ENCODE data around the gene ARHGEF11. TPM values are rescaled to one million over a fixed set of nuclear protein-coding genes. Genes with fewer than 3 reads are reported as not detected.

Gene ARHGEF11
- total RNA-seq, 4 donors from 2014 or later = 36.5 to 54.2 (median 41.2) TPM

DNA sequence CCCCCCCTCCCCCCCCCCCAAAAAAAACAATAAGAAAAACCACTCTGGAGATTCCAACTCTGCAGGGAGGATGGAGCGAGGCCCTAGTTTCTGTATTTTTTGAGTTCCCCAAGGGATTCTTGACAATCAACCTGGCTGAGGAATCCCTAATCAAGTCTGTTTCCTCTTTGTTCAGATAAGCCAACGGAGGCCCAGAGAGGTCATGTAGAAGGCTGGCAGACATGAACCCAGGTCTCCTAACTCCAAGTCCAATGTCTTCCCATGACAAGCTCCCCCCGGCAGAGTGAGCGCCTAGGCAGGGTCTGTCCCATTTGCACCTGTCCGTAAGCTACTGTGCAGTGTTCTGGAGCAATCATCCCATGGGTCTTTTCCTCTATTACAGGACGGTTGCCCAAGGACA, 85.6 kb downstream of the ARHGEF11 start:
- Histone ChIP-seq H3K36me3 (peaks cover 70 to 100% (median 93%) of the 10 kb centered on the region in 4 donors), H3K27me3 (no peaks in the 10 kb centered on the region), H3K4me3 (no peak overlapping the region), H3K27ac (replicated peaks in 1 of 4) (no peak overlapping the region), H3K9me3 (no peaks in the 10 kb centered on the region), H3K4me1 (no peaks in the 10 kb centered on the region)
- TF ChIP-seq, protein P1, sequence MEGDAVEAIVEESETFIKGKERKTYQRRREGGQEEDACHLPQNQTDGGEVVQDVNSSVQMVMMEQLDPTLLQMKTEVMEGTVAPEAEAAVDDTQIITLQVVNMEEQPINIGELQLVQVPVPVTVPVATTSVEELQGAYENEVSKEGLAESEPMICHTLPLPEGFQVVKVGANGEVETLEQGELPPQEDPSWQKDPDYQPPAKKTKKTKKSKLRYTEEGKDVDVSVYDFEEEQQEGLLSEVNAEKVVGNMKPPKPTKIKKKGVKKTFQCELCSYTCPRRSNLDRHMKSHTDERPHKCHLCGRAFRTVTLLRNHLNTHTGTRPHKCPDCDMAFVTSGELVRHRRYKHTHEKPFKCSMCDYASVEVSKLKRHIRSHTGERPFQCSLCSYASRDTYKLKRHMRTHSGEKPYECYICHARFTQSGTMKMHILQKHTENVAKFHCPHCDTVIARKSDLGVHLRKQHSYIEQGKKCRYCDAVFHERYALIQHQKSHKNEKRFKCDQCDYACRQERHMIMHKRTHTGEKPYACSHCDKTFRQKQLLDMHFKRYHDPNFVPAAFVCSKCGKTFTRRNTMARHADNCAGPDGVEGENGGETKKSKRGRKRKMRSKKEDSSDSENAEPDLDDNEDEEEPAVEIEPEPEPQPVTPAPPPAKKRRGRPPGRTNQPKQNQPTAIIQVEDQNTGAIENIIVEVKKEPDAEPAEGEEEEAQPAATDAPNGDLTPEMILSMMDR (IDR thresholded peaks at IDR 0.05) = no peak
- TF ChIP-seq EP300 (IDR thresholded peaks at IDR 0.05) (no peak), POLR2AphosphoS5 (IDR thresholded peaks at IDR 0.05) (no peak), POLR2A (IDR thresholded peaks at IDR 0.05; ENCODE audit: low read depth) (no peak)
- intact Hi-C loops (cut with DNase I) = no loop called here
- 93% methylated on average over 6 of the region's 6 CpGs for WGBS
- no peak for DNase-seq (ENCODE audit: extremely low spot score)

- Histone ChIP-seq H3K4me3 (no peak overlapping the region), H3K9me3 (no peaks in the 10 kb centered on the region), H3K4me1 (no peaks in the 10 kb centered on the region), H3K36me3 (peaks cover 72 to 100% (median 91%) of the 10 kb centered on the region in 4 donors), H3K27me3 (no peaks in the 10 kb centered on the region), H3K27ac (replicated peaks in 1 of 4) (no peak overlapping the region)
- 55% methylated on average over 2 of the region's 2 CpGs for WGBS
- intact Hi-C loops (cut with DNase I) = no loop called here
- TF ChIP-seq POLR2A (IDR thresholded peaks at IDR 0.05; ENCODE audit: low read depth) (no peak), EP300 (IDR thresholded peaks at IDR 0.05) (no peak), POLR2AphosphoS5 (IDR thresholded peaks at IDR 0.05) (no peak)
- TF ChIP-seq, protein P1 (IDR thresholded peaks at IDR 0.05) = no peak
- no peak for DNase-seq (ENCODE audit: extremely low spot score)
These were observed 86.1 kb downstream of the ARHGEF11 start for GRCh38 chr1:156959414-156959813.

DNA sequence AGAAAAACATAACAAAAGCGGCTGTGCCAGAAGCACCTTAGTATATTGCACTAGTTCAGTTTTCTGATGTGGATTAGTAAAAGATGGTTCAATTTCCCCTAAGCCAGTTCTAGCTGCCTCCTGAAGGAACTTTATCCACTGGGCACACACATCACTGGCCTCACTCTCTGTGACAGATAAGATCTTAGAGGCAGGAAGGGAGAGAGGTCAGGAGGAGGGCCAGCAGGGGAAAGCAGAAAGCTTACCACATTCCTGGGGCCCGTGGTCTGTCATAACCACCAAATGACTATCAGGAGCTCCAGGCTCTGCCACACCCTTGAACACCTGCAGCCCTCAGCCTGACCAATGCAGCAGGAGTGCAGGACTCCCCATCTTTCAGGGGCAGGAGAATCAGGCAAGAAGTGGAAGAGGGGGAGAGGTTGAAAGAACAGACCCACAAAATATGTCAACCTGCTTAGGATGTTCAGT, 87.3 kb downstream of the ARHGEF11 start:
- H3K4me1 ChIP-seq = no peaks in the 10 kb centered on the region
- intact Hi-C loops (cut with DNase I) = no loop called here
- H3K27ac ChIP-seq (replicated peaks in 1 of 4) = no peak overlapping the region
- H3K36me3 ChIP-seq = peaks cover 72 to 99% (median 91%) of the 10 kb centered on the region in 4 donors
- H3K27me3 ChIP-seq = no peaks in the 10 kb centered on the region
- H3K4me3 ChIP-seq = no peak overlapping the region
- no peaks in the 10 kb centered on the region for H3K9me3 ChIP-seq
- DNase-seq (ENCODE audit: extremely low spot score) = no peak
- TF ChIP-seq, protein P1 (IDR thresholded peaks at IDR 0.05) = no peak
- TF ChIP-seq POLR2AphosphoS5 (IDR thresholded peaks at IDR 0.05) = no peak
- TF ChIP-seq EP300 (IDR thresholded peaks at IDR 0.05) = no peak
- WGBS = 78% methylated on average over 2 of the region's 2 CpGs

GRCh38 chr1:156957634-156958033, 87.9 kb downstream of the ARHGEF11 start:
- no peak for DNase-seq (ENCODE audit: extremely low spot score)
- Histone ChIP-seq H3K36me3 (peaks cover 67 to 99% (median 91%) of the 10 kb centered on the region in 4 donors), H3K4me1 (no peaks in the 10 kb centered on the region), H3K4me3 (no peak overlapping the region), H3K27me3 (no peaks in the 10 kb centered on the region), H3K9me3 (no peaks in the 10 kb centered on the region), H3K27ac (replicated peaks in 1 of 4) (no peak overlapping the region)
- WGBS = 66% methylated on average over 3 of the region's 3 CpGs
- TF ChIP-seq, protein P1 (IDR thresholded peaks at IDR 0.05) = no peak
- TF ChIP-seq POLR2AphosphoS5 (IDR thresholded peaks at IDR 0.05) (no peak), EP300 (IDR thresholded peaks at IDR 0.05) (no peak), POLR2A (IDR thresholded peaks at IDR 0.05; ENCODE audit: low read depth) (no peak)
- intact Hi-C loops (cut with DNase I) = no loop called here

GRCh38 chr1:156956333-156956732, 89.2 kb downstream of the ARHGEF11 start:
- 98% methylated on average over 5 of the region's 10 CpGs for WGBS
- DNase-seq (ENCODE audit: extremely low spot score) = no peak
- H3K27ac ChIP-seq (replicated peaks in 1 of 4) = no peak overlapping the region
- peaks cover 67 to 99% (median 91%) of the 10 kb centered on the region in 4 donors for H3K36me3 ChIP-seq
- intact Hi-C loops (cut with DNase I) = no loop called here
- no peak overlapping the region for H3K4me3 ChIP-seq
- TF ChIP-seq EP300 (IDR thresholded peaks at IDR 0.05) (no peak), POLR2AphosphoS5 (IDR thresholded peaks at IDR 0.05) (no peak), POLR2A (IDR thresholded peaks at IDR 0.05; ENCODE audit: low read depth) (no peak)
- TF ChIP-seq, protein P1 (IDR thresholded peaks at IDR 0.05) = no peak
- no peaks in the 10 kb centered on the region for H3K4me1 ChIP-seq
- no peaks in the 10 kb centered on the region for H3K9me3 ChIP-seq
- no peaks in the 10 kb centered on the region for H3K27me3 ChIP-seq
